ENCODE data around the gene TTC28.

Gene TTC28

DNA sequence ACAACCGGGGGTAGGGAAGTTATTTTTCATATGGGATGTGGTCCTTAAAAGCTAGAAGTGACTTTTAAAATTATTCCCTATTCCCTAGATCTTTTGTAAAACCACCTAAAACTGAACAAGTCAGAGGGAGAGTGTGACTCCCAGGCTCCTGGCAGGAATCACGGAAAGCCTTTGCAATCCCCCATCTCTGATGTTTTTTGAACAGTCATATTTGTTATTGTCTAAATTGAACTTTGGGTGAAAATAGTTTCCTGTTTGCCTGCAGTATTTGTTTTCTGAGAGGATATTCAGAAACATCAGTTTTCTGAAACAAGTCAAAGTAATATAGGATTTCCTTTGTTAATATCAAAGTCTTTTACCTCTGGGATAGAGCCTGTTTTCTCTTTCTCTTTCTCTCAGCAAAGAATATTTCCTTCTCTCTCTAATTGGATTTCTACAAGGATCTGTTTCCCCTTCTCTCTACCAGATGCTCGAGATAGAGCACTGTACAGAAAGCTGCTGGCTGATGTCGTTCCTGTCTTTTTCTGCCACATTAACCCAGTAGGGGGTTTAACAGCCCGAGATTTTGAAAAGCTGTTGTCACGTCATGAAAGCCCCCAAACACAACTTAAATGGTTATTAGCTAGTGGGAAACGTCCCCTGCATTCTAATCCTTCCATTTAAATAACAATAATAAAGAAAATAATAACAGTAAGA, 628.4 kb downstream of the TTC28 start:
- Histone ChIP-seq H3K4me3 (ENCODE audit: insufficient read depth, low read depth, low read length, poor library complexity, severe bottlenecking) (no peak overlapping the region), H3K4me1 (ENCODE audit: control insufficient read depth, insufficient read depth, low read length, poor library complexity, severe bottlenecking) (no peaks in the 10 kb centered on the region), H3K9me3 (ENCODE audit: control insufficient read depth, low read length) (no peaks in the 10 kb centered on the region), H3K27ac (ENCODE audit: insufficient read depth, low read length, poor library complexity, severe bottlenecking) (no peak overlapping the region), H3K27me3 (replicated peaks; ENCODE audit: control insufficient read depth, insufficient read depth, low read length, poor library complexity, severe bottlenecking) (no peaks in the 10 kb centered on the region), H3K36me3 (ENCODE audit: control insufficient read depth, insufficient read depth, low read length) (no peaks in the 10 kb centered on the region)
- DNase-seq, result no peak

DNA sequence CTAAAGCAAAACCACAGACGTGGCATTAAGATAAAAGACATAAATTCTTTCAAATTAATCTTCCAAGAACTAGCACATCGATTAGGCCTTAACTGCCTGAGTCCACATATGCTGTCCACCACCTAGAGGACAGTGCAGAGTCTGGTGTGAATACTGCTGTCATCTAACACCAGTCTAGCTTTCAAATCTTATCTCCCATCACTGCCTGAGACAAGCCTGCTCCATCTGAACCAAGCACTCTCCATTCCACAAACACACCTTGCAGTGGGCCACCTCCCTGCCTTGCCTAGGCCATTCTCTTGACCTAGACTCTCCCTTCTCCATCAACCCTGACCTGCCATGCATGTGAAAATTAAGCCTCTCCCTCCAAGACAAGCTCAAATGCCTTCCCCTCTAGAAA, 631.1 kb downstream of the TTC28 start:
- H3K4me1 ChIP-seq (ENCODE audit: control insufficient read depth, insufficient read depth, low read length, poor library complexity, severe bottlenecking), result no peaks in the 10 kb centered on the region
- H3K27ac ChIP-seq (ENCODE audit: insufficient read depth, low read length, poor library complexity, severe bottlenecking), result no peak overlapping the region
- DNase-seq, result no peak
- H3K9me3 ChIP-seq (ENCODE audit: control insufficient read depth, low read length), result no peaks in the 10 kb centered on the region
- no peaks in the 10 kb centered on the region for H3K27me3 ChIP-seq (replicated peaks; ENCODE audit: control insufficient read depth, insufficient read depth, low read length, poor library complexity, severe bottlenecking)
- no peaks in the 10 kb centered on the region for H3K36me3 ChIP-seq (ENCODE audit: control insufficient read depth, insufficient read depth, low read length)
- no peak overlapping the region for H3K4me3 ChIP-seq (ENCODE audit: insufficient read depth, low read depth, low read length, poor library complexity, severe bottlenecking)

DNA sequence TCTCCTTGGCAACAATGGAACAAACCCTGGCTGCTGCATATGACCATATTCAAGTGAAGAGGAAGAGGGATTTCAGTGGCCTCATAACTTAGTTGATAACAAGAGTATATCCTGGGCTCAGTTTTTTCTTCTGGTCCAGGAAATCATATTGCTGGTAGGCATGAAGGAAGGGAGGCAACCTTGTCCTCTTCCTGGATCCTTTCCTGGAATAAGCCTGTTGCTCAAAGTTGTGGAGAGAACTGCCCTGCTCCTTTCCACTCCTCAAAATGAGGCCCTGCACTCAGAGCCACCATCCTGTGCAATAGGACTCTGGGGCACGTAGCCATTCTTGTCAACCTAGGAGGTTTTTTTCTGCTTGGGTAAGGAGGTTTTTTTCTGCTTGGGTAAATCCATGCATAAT, 631.9 kb downstream of the TTC28 start:
- Histone ChIP-seq H3K9me3 (ENCODE audit: control insufficient read depth, low read length) (no peaks in the 10 kb centered on the region), H3K36me3 (ENCODE audit: control insufficient read depth, insufficient read depth, low read length) (no peaks in the 10 kb centered on the region), H3K4me3 (ENCODE audit: insufficient read depth, low read depth, low read length, poor library complexity, severe bottlenecking) (no peak overlapping the region), H3K4me1 (ENCODE audit: control insufficient read depth, insufficient read depth, low read length, poor library complexity, severe bottlenecking) (no peaks in the 10 kb centered on the region), H3K27me3 (replicated peaks; ENCODE audit: control insufficient read depth, insufficient read depth, low read length, poor library complexity, severe bottlenecking) (no peaks in the 10 kb centered on the region), H3K27ac (ENCODE audit: insufficient read depth, low read length, poor library complexity, severe bottlenecking) (no peak overlapping the region)
- no peak for DNase-seq

DNA sequence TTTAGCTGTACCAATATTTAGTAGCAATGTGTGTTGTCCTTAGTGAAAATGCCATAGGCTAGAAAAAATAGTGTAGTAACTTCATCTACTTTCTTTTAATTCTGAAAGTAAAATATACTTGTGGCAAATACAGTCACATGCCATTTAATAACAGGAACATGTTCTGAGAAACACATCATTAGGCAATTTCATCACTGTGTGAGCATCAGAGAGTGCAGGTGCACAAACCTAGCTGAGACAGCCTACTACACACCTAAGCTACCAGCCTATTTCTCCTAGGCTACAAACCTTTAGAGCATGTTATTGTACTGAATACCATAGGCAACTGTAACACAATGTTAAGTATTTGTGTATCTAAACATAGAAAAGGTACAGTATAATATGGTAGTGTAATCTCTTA, 633.5 kb downstream of the TTC28 start:
- Histone ChIP-seq H3K27me3 (replicated peaks; ENCODE audit: control insufficient read depth, insufficient read depth, low read length, poor library complexity, severe bottlenecking) (no peaks in the 10 kb centered on the region), H3K9me3 (ENCODE audit: control insufficient read depth, low read length) (no peaks in the 10 kb centered on the region), H3K4me1 (ENCODE audit: control insufficient read depth, insufficient read depth, low read length, poor library complexity, severe bottlenecking) (no peaks in the 10 kb centered on the region), H3K36me3 (ENCODE audit: control insufficient read depth, insufficient read depth, low read length) (no peaks in the 10 kb centered on the region), H3K27ac (ENCODE audit: insufficient read depth, low read length, poor library complexity, severe bottlenecking) (no peak overlapping the region), H3K4me3 (ENCODE audit: insufficient read depth, low read depth, low read length, poor library complexity, severe bottlenecking) (no peak overlapping the region)
- no peak for DNase-seq

DNA sequence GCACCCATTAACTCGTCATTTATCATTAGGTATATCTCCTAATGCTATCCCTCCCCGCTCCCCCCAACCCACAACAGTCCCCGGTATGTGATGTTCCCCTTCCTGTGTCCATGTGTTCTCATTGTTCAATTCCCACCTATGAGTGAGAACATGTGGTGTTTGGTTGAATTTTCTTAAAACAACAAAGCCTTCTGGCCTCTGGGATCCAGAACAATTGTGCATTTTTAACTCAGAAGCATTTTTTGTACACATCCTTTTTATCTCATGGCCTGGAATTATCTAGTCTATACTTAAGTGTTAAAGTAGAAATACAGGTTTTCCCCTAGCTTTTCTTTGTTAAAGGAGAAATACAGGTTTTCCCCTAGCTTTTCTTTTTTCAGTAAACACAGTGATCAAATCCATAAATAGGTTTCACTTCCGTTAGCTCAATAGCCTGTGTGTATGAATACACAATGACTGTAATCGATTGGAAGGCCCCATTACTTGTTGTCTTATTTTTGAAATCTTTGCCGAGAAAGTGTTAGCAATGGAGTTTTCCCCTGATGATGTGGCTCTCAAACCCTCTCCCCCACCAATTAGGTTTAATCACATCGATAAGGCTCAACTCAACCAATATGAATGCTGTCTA, 635.0 kb downstream of the TTC28 start:
- DNase-seq, result no peak

DNA sequence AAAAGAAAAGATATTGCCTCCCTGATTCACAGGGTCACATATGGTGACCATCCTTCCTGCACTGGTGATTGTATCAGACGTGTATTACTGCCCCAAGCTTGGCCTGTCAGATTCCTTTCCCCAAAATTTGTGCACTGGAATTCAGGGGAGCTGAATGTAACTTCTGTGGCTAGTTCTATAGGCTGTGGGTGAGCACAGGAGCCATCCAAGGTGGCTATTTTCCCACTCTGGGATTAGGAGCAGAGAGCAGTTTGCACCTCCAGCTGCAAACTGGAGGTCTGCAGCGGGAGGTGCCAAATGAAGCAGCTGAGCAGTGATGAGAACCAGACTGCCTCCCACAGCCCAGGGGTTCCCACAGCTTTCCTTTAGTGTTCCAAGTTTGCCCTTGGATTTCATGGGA, 636.4 kb downstream of the TTC28 start:
- H3K27ac ChIP-seq (ENCODE audit: insufficient read depth, low read length, poor library complexity, severe bottlenecking), result no peak overlapping the region
- H3K36me3 ChIP-seq (ENCODE audit: control insufficient read depth, insufficient read depth, low read length), result no peaks in the 10 kb centered on the region
- no peaks in the 10 kb centered on the region for H3K27me3 ChIP-seq (replicated peaks; ENCODE audit: control insufficient read depth, insufficient read depth, low read length, poor library complexity, severe bottlenecking)
- H3K9me3 ChIP-seq (ENCODE audit: control insufficient read depth, low read length), result no peaks in the 10 kb centered on the region
- no peak for DNase-seq
- no peak overlapping the region for H3K4me3 ChIP-seq (ENCODE audit: insufficient read depth, low read depth, low read length, poor library complexity, severe bottlenecking)
- H3K4me1 ChIP-seq (ENCODE audit: control insufficient read depth, insufficient read depth, low read length, poor library complexity, severe bottlenecking), result no peaks in the 10 kb centered on the region

More for the DNA sequence above, 635.0 kb downstream of the TTC28 start:
- Histone ChIP-seq H3K27ac (ENCODE audit: insufficient read depth, low read length, poor library complexity, severe bottlenecking) (no peak overlapping the region), H3K4me1 (ENCODE audit: control insufficient read depth, insufficient read depth, low read length, poor library complexity, severe bottlenecking) (no peaks in the 10 kb centered on the region), H3K9me3 (ENCODE audit: control insufficient read depth, low read length) (no peaks in the 10 kb centered on the region), H3K4me3 (ENCODE audit: insufficient read depth, low read depth, low read length, poor library complexity, severe bottlenecking) (no peak overlapping the region), H3K27me3 (replicated peaks; ENCODE audit: control insufficient read depth, insufficient read depth, low read length, poor library complexity, severe bottlenecking) (no peaks in the 10 kb centered on the region), H3K36me3 (ENCODE audit: control insufficient read depth, insufficient read depth, low read length) (no peaks in the 10 kb centered on the region)

DNA sequence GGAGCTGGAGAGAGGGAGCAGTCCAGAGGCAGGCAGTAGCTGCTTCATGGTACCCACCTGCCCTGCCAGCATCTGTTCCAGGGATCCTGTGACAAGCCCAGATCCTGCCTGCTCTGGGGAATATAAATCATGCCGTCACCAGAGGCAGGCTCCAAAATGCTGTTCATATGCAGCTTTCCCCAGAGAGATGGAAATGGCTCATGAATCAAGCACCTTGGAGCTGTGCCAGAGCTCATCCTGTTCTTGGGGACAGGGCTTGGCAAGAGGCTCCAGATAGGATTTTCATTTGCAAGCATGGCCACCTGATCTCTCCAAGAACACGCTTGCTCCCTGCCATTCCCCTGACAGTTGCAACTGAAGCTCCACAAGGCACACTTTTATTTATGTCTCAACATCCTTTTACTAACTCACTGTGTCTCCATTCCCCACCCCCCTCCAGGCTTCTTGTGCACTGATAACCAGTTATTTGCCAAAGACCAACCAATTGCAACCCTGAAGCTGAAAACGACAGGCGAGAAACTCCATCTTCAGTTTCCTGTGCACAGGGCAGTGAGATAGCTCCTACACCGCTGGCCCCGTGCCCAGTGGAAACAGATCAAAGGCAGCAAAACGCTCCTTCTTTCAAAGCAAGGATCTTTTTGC, 644.8 kb downstream of the TTC28 start:
- H3K4me3 ChIP-seq (ENCODE audit: insufficient read depth, low read depth, low read length, poor library complexity, severe bottlenecking), result no peak overlapping the region
- DNase-seq, result no peak
- no peaks in the 10 kb centered on the region for H3K9me3 ChIP-seq (ENCODE audit: control insufficient read depth, low read length)
- no peak overlapping the region for H3K27ac ChIP-seq (ENCODE audit: insufficient read depth, low read length, poor library complexity, severe bottlenecking)
- no peaks in the 10 kb centered on the region for H3K4me1 ChIP-seq (ENCODE audit: control insufficient read depth, insufficient read depth, low read length, poor library complexity, severe bottlenecking)
- no peaks in the 10 kb centered on the region for H3K27me3 ChIP-seq (replicated peaks; ENCODE audit: control insufficient read depth, insufficient read depth, low read length, poor library complexity, severe bottlenecking)
- H3K36me3 ChIP-seq (ENCODE audit: control insufficient read depth, insufficient read depth, low read length), result no peaks in the 10 kb centered on the region

DNA sequence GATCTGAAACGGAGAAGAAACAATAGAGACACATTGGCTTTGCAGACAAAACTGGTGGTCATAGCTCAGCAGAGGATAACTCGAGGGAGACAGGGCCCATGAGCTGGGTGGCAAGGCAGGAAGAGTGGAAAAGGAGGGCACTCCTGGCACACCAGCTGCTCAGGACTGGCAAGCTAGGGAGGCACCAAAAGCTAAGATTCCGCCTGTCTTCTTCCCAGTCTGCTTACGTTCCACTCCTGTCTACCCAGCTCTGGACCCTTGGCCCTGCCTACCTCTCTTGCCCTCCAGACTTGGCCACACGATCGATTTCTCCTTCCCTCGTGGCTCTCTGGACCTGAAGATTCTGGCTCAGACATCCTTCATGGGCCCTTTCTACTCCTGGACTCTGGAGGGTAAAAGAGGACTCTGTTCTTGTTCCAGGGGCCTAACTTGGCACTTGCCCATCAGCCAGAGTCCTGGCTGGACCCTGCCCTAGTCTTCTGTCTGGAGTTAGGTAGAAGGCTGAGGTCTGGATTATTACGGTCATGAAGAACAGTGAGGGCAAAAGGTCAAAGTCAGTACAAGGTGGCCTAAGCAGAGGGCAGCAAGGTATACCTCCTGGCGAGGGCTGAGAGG, 645.4 kb downstream of the TTC28 start:
- no peak for DNase-seq
- Histone ChIP-seq H3K9me3 (ENCODE audit: control insufficient read depth, low read length) (no peaks in the 10 kb centered on the region), H3K27me3 (replicated peaks; ENCODE audit: control insufficient read depth, insufficient read depth, low read length, poor library complexity, severe bottlenecking) (no peaks in the 10 kb centered on the region), H3K4me1 (ENCODE audit: control insufficient read depth, insufficient read depth, low read length, poor library complexity, severe bottlenecking) (no peaks in the 10 kb centered on the region), H3K36me3 (ENCODE audit: control insufficient read depth, insufficient read depth, low read length) (no peaks in the 10 kb centered on the region), H3K4me3 (ENCODE audit: insufficient read depth, low read depth, low read length, poor library complexity, severe bottlenecking) (no peak overlapping the region), H3K27ac (ENCODE audit: insufficient read depth, low read length, poor library complexity, severe bottlenecking) (no peak overlapping the region)

DNA sequence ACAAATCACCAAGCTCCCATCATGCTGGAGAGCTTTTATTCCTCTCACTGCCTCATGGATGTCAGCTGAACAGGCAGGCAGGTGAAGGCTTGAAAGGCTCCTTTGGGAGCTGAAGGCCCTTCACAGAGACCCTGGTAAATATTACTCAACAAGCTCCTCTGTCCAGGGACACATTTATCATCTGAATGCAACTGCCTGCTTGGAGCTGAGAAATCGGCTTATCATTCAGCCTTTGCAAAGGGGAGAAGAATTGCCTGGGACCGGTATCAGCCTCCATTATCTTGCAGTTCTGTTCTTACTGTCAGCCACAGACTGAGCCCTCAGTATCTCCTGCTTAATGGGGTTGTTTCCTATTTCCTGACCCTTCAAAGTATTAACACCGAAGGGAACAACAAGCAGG, 646.8 kb downstream of the TTC28 start:
- DNase-seq, result no peak
- Histone ChIP-seq H3K27ac (ENCODE audit: insufficient read depth, low read length, poor library complexity, severe bottlenecking) (no peak overlapping the region), H3K36me3 (ENCODE audit: control insufficient read depth, insufficient read depth, low read length) (no peaks in the 10 kb centered on the region), H3K4me1 (ENCODE audit: control insufficient read depth, insufficient read depth, low read length, poor library complexity, severe bottlenecking) (no peaks in the 10 kb centered on the region), H3K4me3 (ENCODE audit: insufficient read depth, low read depth, low read length, poor library complexity, severe bottlenecking) (no peak overlapping the region), H3K27me3 (replicated peaks; ENCODE audit: control insufficient read depth, insufficient read depth, low read length, poor library complexity, severe bottlenecking) (no peaks in the 10 kb centered on the region), H3K9me3 (ENCODE audit: control insufficient read depth, low read length) (no peaks in the 10 kb centered on the region)

DNA sequence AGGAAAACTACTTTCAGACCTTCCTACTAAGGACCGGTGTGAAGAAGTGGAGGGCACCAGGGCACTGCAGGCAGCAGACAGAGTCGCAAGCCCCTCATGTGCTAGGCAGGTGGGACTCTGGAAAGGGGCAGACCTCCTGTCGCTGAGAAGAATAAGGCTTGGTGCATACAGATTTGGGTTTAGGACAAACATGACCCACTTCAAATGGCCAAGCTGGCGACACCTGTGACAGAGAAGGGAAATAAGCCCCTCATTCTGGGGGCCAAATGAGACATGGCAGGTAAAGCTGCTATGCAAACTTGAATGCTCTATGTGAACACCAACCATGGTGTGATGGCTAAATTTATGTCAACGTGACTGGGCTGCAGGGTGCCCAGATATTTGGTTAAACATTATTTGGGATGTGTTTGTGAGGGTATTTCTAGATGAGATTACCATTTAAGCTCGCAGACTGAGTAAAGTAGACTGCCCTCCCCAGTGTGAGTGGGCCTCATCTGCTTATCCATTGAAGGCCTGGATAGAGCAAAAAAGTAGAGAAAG, 648.2 kb downstream of the TTC28 start:
- H3K27ac ChIP-seq (ENCODE audit: insufficient read depth, low read length, poor library complexity, severe bottlenecking), result no peak overlapping the region
- no peaks in the 10 kb centered on the region for H3K36me3 ChIP-seq (ENCODE audit: control insufficient read depth, insufficient read depth, low read length)
- no peaks in the 10 kb centered on the region for H3K27me3 ChIP-seq (replicated peaks; ENCODE audit: control insufficient read depth, insufficient read depth, low read length, poor library complexity, severe bottlenecking)
- no peak overlapping the region for H3K4me3 ChIP-seq (ENCODE audit: insufficient read depth, low read depth, low read length, poor library complexity, severe bottlenecking)
- DNase-seq, result no peak
- H3K4me1 ChIP-seq (ENCODE audit: control insufficient read depth, insufficient read depth, low read length, poor library complexity, severe bottlenecking), result no peaks in the 10 kb centered on the region
- no peaks in the 10 kb centered on the region for H3K9me3 ChIP-seq (ENCODE audit: control insufficient read depth, low read length)
